OCI-LY7 (cell line): ENCODE data around the gene PXDN.

ENCODE experiments used
- CTCF ChIP-seq: fragments of 200-600 bp; sonication (generic); conservative IDR thresholded peaks from 2 replicates; pipeline ENCODE4 v1.5.1; 2014; ENCODE audit warnings: mild to moderate bottlenecking, antibody characterized with exemption, low read length, moderate library complexity, mixed read lengths
- EZH2phosphoT487 ChIP-seq: fragments of 200-600 bp; sonication (generic); IDR thresholded peaks from 2 replicates; pipeline ENCODE4 v1.6.1; 2018; ENCODE audit warnings: low read depth, borderline replicate concordance, mild to moderate bottlenecking, mixed run types, antibody characterized with exemption, low read length, moderate library complexity, mixed read lengths

- TF ChIP-seq CTCF (peak; percentile 33; the same call in 1 of the 2 replicates), EZH2phosphoT487 (no peak)
These were observed 152.1 kb downstream of the PXDN start for GRCh38 chr2:1591978-1592907.
